Endodermal cell (in vitro differentiated cells): ENCODE measurements around the gene NR2C1. TPM values are rescaled to one million over a fixed set of nuclear protein-coding genes. Genes with fewer than 3 reads are reported as not detected.
A peak's percentile ranks its signal among the peaks of the same experiment; 100 is the strongest.

Experiments
- DNase-seq: peaks from one replicate; pipeline ENCODE4 v3.0.0-alpha.2; 2017
- H3K27ac ChIP-seq: 2 replicates; pipeline ENCODE4 v1.5.1; 2013; ENCODE audit warnings: mild to moderate bottlenecking, low read depth, low read length, moderate library complexity
- H3K27me3 ChIP-seq: 2 replicates; pipeline ENCODE4 v1.6.1; 2013; ENCODE audit warnings: mild to moderate bottlenecking, low read length, moderate library complexity; ENCODE audit not compliant: insufficient read depth, control insufficient read depth, poor library complexity, severe bottlenecking
- H3K36me3 ChIP-seq: 2 replicates; pipeline ENCODE4 v1.7.0; 2013; ENCODE audit warnings: mild to moderate bottlenecking, low read length, moderate library complexity; ENCODE audit not compliant: control insufficient read depth, insufficient read depth
- H3K4me1 ChIP-seq: one replicate; pipeline ENCODE4 v1.7.0; 2013; ENCODE audit warnings: low read length; ENCODE audit not compliant: control insufficient read depth, insufficient read depth
- H3K4me3 ChIP-seq: 2 replicates; pipeline ENCODE4 v1.5.1; 2013; ENCODE audit warnings: mild to moderate bottlenecking, low read length, moderate library complexity
- H3K9ac ChIP-seq: 2 replicates; pipeline ENCODE4 v1.6.1; 2013; ENCODE audit warnings: mild to moderate bottlenecking, low read length, moderate library complexity; ENCODE audit not compliant: poor library complexity, severe bottlenecking; ENCODE audit errors: extremely low read depth
- H3K9me3 ChIP-seq: 2 replicates; pipeline ENCODE4 v1.6.1; 2013; ENCODE audit warnings: mild to moderate bottlenecking, low read length, moderate library complexity; ENCODE audit not compliant: control insufficient read depth
- H3K27ac Mint-ChIP-seq: 2 replicates; pipeline ENCODE4 v1.8.0; 2020; ENCODE audit warnings: mixed read lengths
- H3K27me3 Mint-ChIP-seq: 2 replicates; pipeline ENCODE4 v1.8.0; 2021; ENCODE audit warnings: mild to moderate bottlenecking, mixed read lengths; ENCODE audit not compliant: insufficient read depth
- H3K36me3 Mint-ChIP-seq: 2 replicates; pipeline ENCODE4 v1.8.0; 2020; ENCODE audit warnings: low read depth, mixed read lengths
- H3K4me1 Mint-ChIP-seq: 2 replicates; pipeline ENCODE4 v1.8.0; 2020; ENCODE audit warnings: mixed read lengths
- H3K4me3 Mint-ChIP-seq: 2 replicates; pipeline ENCODE4 v1.8.0; 2020; ENCODE audit warnings: mild to moderate bottlenecking, moderate library complexity, mixed read lengths
- H3K9me3 Mint-ChIP-seq: 2 replicates; pipeline ENCODE4 v1.8.0; 2020; ENCODE audit warnings: mild to moderate bottlenecking, mixed read lengths
- CTCF ChIP-seq: fragments of 200-600 bp; sonication (generic); conservative IDR thresholded peaks from 2 replicates; pipeline ENCODE4 v1.5.0; 2021; ENCODE audit warnings: antibody characterized with exemption, mild to moderate bottlenecking
- WGBS, 2 experiments: methylation state at CpG; one replicate each; pipeline versions ENCODE4 v1.1.5 to v1.1.7; 2013; ENCODE audit warnings: missing lambda C conversion rate in 2 of 2, mixed read lengths in 1 of 2; ENCODE audit not compliant: insufficient coverage in 1 of 2, insufficient read length in 1 of 2; 5-methylcytosine and 5-hydroxymethylcytosine counted together
- total RNA-seq, 2 donors: library from RNA; stranded (reverse); fragmentation: NEBNext Ultra II Directional in 1 of 2; extraction: Animal tissue kit (Norgen Biotek cat#: 25700) in 1 of 2; gene quantifications; 2 replicates in 1 of 2; 3 replicates in 1 of 2; pipeline ENCODE4 v1.2.1, GENCODE V29; 2021

NR2C1 gene
- total RNA-seq, 2 donors from 2014 or later, result 66.9 to 82.0 TPM

GRCh38 chr12:95059984-95060383 is 13.4 kb downstream of the NR2C1 start:
- Histone ChIP-seq H3K4me3 (no peak overlapping the region), H3K27ac (no peak overlapping the region), H3K27me3 (no peaks in the 10 kb centered on the region), H3K4me1 (peaks cover 3% of the 10 kb centered on the region), H3K9ac (no peak overlapping the region), H3K36me3 (peaks cover 90% of the 10 kb centered on the region), H3K9me3 (no peaks in the 10 kb centered on the region)
- Mint-ChIP-seq H3K9me3 (no peaks in the 10 kb centered on the region), H3K27ac (no peak overlapping the region), H3K4me3 (no peak overlapping the region), H3K4me1 (peaks cover 5% of the 10 kb centered on the region), H3K27me3 (no peaks in the 10 kb centered on the region), H3K36me3 (peaks cover 68% of the 10 kb centered on the region)
- DNase-seq, result no peak
- WGBS, 2 experiments, result 80 to 99% methylated on average over 2 to 3 of the region's 4 CpGs
- no peak for TF ChIP-seq CTCF

DNA sequence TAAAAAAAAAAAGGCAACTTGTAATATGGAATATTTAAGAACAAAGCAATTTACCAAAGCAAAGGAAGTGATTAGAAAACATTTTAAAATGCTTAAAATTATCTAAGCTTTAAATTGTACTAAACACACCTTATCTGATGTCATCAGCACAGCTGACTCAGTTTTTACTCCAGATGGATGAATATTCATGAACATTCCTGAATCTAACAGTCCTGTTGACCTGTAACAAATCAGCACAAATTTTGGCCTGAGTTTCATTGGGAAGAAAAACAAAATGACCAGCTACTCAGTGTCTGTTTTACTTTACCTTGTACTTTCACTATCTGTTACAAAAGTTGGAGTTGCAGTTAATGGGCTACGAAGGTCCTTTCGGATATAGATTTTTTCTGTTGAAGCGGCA is 16.0 kb downstream of the NR2C1 start:
- 93 to 100% methylated on average over 2 to 3 of the region's 3 CpGs for WGBS, 2 experiments

GRCh38 chr12:95055057-95055456 is 18.4 kb downstream of the NR2C1 start:
- no peak for DNase-seq
- no peaks in the 10 kb centered on the region for H3K27me3 ChIP-seq
- H3K4me1 ChIP-seq, result peaks cover 4% of the 10 kb centered on the region
- no peak for TF ChIP-seq CTCF
- Mint-ChIP-seq H3K9me3 (no peaks in the 10 kb centered on the region), H3K27me3 (no peaks in the 10 kb centered on the region), H3K36me3 (peaks cover 65% of the 10 kb centered on the region), H3K4me3 (no peak overlapping the region), H3K4me1 (peaks cover 10% of the 10 kb centered on the region), H3K27ac (no peak overlapping the region)
- H3K9ac ChIP-seq, result no peak overlapping the region
- H3K4me3 ChIP-seq, result peak overlapping the region; percentile 18
- H3K9me3 ChIP-seq, result no peaks in the 10 kb centered on the region
- H3K36me3 ChIP-seq, result peaks cover 87% of the 10 kb centered on the region
- 74 to 100% methylated on average over 1 to 2 of the region's 2 CpGs for WGBS, 2 experiments
- H3K27ac ChIP-seq, result peak overlapping the region; percentile 38

More for the DNA sequence above, 16.0 kb downstream of the NR2C1 start:
- H3K4me3 ChIP-seq, result no peak overlapping the region
- H3K9me3 ChIP-seq, result no peaks in the 10 kb centered on the region
- Mint-ChIP-seq H3K9me3 (no peaks in the 10 kb centered on the region), H3K27me3 (no peaks in the 10 kb centered on the region), H3K27ac (no peak overlapping the region), H3K4me1 (peaks cover 10% of the 10 kb centered on the region), H3K36me3 (peaks cover 63% of the 10 kb centered on the region), H3K4me3 (no peak overlapping the region)
- TF ChIP-seq CTCF, result no peak
- peaks cover 4% of the 10 kb centered on the region for H3K4me1 ChIP-seq
- no peak overlapping the region for H3K27ac ChIP-seq
- peaks cover 89% of the 10 kb centered on the region for H3K36me3 ChIP-seq
- no peaks in the 10 kb centered on the region for H3K27me3 ChIP-seq
- no peak overlapping the region for H3K9ac ChIP-seq
- no peak for DNase-seq
